Sigmoid colon (tissue), 4 donors: ENCODE data around the gene RBFOX2.

Experiments
- POLR2A ChIP-seq, 2 donors: fragments of 450-650 bp; IDR thresholded peaks; one replicate each; pipeline ENCODE4 v1.6.1; 2016; ENCODE audit warnings: antibody characterized with exemption in 2 of 2, mild to moderate bottlenecking in 2 of 2, moderate library complexity in 2 of 2
- POLR2AphosphoS5 ChIP-seq, 4 donors: sonication (generic); formaldehyde crosslinking; IDR thresholded peaks; one replicate each; pipeline ENCODE4 v1.6.1; 2017; ENCODE audit warnings: antibody characterized with exemption in 4 of 4

GRCh38 chr22:36021606-36022153 lies 6.9 kb downstream of the RBFOX2 start:
- no peak for TF ChIP-seq POLR2AphosphoS5 (IDR thresholded peaks at IDR 0.05)
- TF ChIP-seq POLR2A (IDR thresholded peaks at IDR 0.05): no peak
